GM20000 (cell line): ENCODE measurements around the gene NADK2.

Source experiments
- DNase-seq: peaks from one replicate; pipeline ENCODE4 v3.0.0; 2012; ENCODE audit warnings: low spot score
- TF ChIP-seq, protein P1 (sequence below): IDR thresholded peaks from 2 replicates; pipeline ENCODE4 v1.5.1; 2012; ENCODE audit warnings: mild to moderate bottlenecking, control low read depth; ENCODE audit errors: extremely low read depth, missing control alignments

The NADK2 gene

GRCh38 chr5:36172599-36172998, 69.1 kb downstream of the NADK2 start:
- TF ChIP-seq, protein P1, sequence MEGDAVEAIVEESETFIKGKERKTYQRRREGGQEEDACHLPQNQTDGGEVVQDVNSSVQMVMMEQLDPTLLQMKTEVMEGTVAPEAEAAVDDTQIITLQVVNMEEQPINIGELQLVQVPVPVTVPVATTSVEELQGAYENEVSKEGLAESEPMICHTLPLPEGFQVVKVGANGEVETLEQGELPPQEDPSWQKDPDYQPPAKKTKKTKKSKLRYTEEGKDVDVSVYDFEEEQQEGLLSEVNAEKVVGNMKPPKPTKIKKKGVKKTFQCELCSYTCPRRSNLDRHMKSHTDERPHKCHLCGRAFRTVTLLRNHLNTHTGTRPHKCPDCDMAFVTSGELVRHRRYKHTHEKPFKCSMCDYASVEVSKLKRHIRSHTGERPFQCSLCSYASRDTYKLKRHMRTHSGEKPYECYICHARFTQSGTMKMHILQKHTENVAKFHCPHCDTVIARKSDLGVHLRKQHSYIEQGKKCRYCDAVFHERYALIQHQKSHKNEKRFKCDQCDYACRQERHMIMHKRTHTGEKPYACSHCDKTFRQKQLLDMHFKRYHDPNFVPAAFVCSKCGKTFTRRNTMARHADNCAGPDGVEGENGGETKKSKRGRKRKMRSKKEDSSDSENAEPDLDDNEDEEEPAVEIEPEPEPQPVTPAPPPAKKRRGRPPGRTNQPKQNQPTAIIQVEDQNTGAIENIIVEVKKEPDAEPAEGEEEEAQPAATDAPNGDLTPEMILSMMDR, result no peak
- DNase-seq, result no peak

GRCh38 chr5:36170832-36171424, 70.8 kb downstream of the NADK2 start:
- TF ChIP-seq, protein P1, result no peak
- no peak for DNase-seq

- DNase-seq, result no peak
- TF ChIP-seq, protein P1, result no peak
Measured at GRCh38 chr5:36168737-36169136, 73.0 kb downstream of the NADK2 start.

DNA sequence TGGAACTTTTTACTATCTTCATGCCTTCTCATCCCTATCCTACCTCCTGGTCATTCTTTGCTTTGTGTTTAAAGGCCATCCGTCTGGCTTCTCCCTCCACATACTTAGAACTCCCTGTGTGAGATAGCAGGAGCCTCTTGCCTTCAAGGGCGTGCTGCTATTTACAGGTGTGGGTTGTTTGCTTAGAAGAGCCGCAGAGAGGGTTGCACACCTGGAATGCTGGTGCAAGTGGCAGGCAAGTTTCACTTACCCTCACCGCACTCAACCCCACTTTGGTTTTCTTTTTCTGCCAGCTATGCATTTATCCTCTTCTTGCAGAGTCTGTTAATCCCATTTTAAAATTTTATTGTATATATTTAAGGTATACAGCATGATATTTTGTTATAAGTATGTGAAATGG, 77.3 kb downstream of the NADK2 start:
- TF ChIP-seq, protein P1, result no peak
- DNase-seq, result no peak

GRCh38 chr5:36162810-36163486, 78.8 kb downstream of the NADK2 start:
- no peak for DNase-seq
- TF ChIP-seq, protein P1, result no peak

DNA sequence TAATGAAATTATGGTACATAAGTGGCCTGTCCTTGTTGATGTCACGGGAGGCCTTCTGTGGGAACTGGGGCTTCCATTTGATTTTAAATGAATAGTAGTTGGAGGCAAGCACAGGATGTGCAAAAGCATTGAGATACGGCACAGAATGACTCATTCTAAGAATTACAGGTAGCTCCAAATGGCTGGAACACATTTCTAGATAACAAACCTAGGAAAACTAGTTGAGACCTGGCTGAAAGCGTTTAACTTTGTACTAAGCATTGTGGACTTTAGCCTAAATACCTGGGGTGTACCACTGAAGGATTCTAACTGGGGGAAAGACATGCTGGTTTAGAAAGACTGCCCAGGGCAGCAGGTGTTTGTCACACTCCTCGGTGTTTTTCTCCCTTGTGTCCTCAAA, 80.4 kb downstream of the NADK2 start:
- TF ChIP-seq, protein P1, result no peak
- no peak for DNase-seq

GRCh38 chr5:36160617-36161016, 81.1 kb downstream of the NADK2 start:
- TF ChIP-seq, protein P1, result no peak
- no peak for DNase-seq
